ENCODE data around the gene SPRED1.
"Not testable (repeated sequence)": the region's sequence is repeated elsewhere in the genome, so short reads cannot be mapped to it uniquely, and the experiment has no call there.

SPRED1 gene

DNA sequence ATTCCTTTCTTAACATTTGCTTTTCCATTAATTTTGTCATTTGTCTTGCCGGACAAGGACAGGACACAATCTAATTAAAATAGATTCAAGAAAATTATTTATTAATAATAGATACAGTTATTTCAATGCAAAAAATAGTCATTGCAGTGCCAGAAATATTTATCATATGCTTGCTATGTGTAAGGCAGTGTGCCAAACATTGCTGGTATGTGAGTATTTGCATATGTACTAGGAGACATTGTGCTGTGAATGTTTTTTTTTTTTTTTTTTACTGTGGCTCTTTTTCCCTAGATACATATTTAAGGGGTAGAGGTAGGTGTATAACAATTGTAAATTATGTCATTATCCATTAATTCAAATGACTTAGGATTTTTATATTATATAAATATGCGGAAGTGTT lies 23.3 kb downstream of the SPRED1 start:
- H3K27ac ChIP-seq (ENCODE audit: extremely low read depth, low read depth, low read length): no peak overlapping the region
- no peak overlapping the region for H3K4me3 ChIP-seq (ENCODE audit: low read depth, low read length)
- TF ChIP-seq, protein P1, sequence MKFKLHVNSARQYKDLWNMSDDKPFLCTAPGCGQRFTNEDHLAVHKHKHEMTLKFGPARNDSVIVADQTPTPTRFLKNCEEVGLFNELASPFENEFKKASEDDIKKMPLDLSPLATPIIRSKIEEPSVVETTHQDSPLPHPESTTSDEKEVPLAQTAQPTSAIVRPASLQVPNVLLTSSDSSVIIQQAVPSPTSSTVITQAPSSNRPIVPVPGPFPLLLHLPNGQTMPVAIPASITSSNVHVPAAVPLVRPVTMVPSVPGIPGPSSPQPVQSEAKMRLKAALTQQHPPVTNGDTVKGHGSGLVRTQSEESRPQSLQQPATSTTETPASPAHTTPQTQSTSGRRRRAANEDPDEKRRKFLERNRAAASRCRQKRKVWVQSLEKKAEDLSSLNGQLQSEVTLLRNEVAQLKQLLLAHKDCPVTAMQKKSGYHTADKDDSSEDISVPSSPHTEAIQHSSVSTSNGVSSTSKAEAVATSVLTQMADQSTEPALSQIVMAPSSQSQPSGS (tag by site-specific recombination; IDR thresholded peaks at IDR 0.05; ENCODE audit: low read depth): no peak
- TF ChIP-seq ZFP37 (tag by site-specific recombination; IDR thresholded peaks at IDR 0.05) (no peak), GFI1B (tag by site-specific recombination; IDR thresholded peaks at IDR 0.05) (no peak), ZNF211 (tag by site-specific recombination; IDR thresholded peaks at IDR 0.05; ENCODE audit: low read depth) (no peak), ZNF335 (tag by site-specific recombination; conservative IDR thresholded peaks at IDR 0.05) (no peak), ZNF677 (tag by site-specific recombination; IDR thresholded peaks at IDR 0.05) (no peak), ZNF24 (tag by site-specific recombination; IDR thresholded peaks at IDR 0.05) (no peak), GLIS1 (tag by site-specific recombination; IDR thresholded peaks at IDR 0.05) (no peak)
- TF ChIP-seq, protein P2, sequence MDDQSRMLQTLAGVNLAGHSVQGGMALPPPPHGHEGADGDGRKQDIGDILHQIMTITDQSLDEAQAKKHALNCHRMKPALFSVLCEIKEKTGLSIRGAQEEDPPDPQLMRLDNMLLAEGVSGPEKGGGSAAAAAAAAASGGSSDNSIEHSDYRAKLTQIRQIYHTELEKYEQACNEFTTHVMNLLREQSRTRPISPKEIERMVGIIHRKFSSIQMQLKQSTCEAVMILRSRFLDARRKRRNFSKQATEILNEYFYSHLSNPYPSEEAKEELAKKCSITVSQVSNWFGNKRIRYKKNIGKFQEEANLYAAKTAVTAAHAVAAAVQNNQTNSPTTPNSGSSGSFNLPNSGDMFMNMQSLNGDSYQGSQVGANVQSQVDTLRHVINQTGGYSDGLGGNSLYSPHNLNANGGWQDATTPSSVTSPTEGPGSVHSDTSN (CRISPR knock-in tag; IDR thresholded peaks at IDR 0.05): no peak
- TF ChIP-seq, protein P3, sequence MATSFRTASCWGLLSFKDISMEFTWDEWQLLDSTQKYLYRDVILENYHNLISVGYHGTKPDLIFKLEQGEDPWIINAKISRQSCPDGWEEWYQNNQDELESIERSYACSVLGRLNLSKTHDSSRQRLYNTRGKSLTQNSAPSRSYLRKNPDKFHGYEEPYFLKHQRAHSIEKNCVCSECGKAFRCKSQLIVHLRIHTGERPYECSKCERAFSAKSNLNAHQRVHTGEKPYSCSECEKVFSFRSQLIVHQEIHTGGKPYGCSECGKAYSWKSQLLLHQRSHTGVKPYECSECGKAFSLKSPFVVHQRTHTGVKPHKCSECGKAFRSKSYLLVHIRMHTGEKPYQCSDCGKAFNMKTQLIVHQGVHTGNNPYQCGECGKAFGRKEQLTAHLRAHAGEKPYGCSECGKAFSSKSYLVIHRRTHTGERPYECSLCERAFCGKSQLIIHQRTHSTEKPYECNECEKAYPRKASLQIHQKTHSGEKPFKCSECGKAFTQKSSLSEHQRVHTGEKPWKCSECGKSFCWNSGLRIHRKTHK (tag by site-specific recombination; IDR thresholded peaks at IDR 0.05): no peak
- TF ChIP-seq, protein P4, sequence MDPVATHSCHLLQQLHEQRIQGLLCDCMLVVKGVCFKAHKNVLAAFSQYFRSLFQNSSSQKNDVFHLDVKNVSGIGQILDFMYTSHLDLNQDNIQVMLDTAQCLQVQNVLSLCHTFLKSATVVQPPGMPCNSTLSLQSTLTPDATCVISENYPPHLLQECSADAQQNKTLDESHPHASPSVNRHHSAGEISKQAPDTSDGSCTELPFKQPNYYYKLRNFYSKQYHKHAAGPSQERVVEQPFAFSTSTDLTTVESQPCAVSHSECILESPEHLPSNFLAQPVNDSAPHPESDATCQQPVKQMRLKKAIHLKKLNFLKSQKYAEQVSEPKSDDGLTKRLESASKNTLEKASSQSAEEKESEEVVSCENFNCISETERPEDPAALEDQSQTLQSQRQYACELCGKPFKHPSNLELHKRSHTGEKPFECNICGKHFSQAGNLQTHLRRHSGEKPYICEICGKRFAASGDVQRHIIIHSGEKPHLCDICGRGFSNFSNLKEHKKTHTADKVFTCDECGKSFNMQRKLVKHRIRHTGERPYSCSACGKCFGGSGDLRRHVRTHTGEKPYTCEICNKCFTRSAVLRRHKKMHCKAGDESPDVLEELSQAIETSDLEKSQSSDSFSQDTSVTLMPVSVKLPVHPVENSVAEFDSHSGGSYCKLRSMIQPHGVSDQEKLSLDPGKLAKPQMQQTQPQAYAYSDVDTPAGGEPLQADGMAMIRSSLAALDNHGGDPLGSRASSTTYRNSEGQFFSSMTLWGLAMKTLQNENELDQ (tag by site-specific recombination; IDR thresholded peaks at IDR 0.05; ENCODE audit: low read depth): no peak
- TF ChIP-seq, protein P5, sequence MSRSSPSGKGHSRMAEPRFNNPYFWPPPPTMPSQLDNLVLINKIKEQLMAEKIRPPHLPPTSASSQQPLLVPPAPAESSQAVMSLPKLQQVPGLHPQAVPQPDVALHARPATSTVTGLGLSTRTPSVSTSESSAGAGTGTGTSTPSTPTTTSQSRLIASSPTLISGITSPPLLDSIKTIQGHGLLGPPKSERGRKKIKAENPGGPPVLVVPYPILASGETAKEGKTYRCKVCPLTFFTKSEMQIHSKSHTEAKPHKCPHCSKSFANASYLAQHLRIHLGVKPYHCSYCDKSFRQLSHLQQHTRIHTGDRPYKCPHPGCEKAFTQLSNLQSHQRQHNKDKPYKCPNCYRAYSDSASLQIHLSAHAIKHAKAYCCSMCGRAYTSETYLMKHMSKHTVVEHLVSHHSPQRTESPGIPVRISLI (tag by site-specific recombination; IDR thresholded peaks at IDR 0.05): no peak
- CTCF ChIA-PET: no interaction called here
- H3K9me3 ChIP-seq (ENCODE audit: control insufficient read depth, insufficient read depth, low read depth, low read length): no peaks in the 10 kb centered on the region
- no peaks in the 10 kb centered on the region for H3K4me1 ChIP-seq (ENCODE audit: control insufficient read depth, insufficient read depth, low read length)
- H3K36me3 ChIP-seq (ENCODE audit: control insufficient read depth in 2 of 2, insufficient read depth in 1 of 2, low read length in 2 of 2): no peaks in the 10 kb centered on the region
- POLR2A ChIA-PET: no interaction called here

DNA sequence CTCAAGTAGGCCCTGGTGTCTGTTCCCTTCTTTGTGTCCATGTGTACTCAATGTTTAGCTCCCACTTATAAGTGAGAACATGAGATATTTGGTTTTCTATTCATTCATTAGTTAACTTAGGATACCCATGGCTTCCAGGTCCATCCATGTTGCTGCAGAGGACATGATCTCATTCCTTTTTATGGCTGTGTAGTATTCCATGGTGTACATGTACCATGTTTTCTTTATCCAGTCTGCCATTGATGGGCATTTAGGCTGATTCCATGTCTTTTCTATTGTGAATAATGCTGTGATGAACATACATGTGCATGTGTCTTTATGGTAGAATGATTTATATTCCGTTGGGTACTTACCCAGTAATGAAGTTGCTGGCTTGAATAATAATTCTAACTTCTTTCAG lies 24.6 kb downstream of the SPRED1 start:
- CTCF ChIA-PET: interaction anchor here (0.7 kb wide), 1 partner anchor 78 kb away, joined by 3 read pairs; no protein-coding TSS in a partner anchor
- H3K4me1 ChIP-seq (ENCODE audit: control insufficient read depth, insufficient read depth, low read length); H3K27ac ChIP-seq (ENCODE audit: extremely low read depth, low read depth, low read length); H3K9me3 ChIP-seq (ENCODE audit: control insufficient read depth, insufficient read depth, low read depth, low read length); H3K36me3 ChIP-seq (ENCODE audit: control insufficient read depth in 2 of 2, insufficient read depth in 1 of 2, low read length in 2 of 2); POLR2A ChIA-PET; H3K4me3 ChIP-seq (ENCODE audit: low read depth, low read length): not testable (repeated sequence)
- peak; percentile 71; the same call in 1 of the 2 replicates for TF ChIP-seq ZNF146 (tag by site-specific recombination; IDR thresholded peaks at IDR 0.05)

DNA sequence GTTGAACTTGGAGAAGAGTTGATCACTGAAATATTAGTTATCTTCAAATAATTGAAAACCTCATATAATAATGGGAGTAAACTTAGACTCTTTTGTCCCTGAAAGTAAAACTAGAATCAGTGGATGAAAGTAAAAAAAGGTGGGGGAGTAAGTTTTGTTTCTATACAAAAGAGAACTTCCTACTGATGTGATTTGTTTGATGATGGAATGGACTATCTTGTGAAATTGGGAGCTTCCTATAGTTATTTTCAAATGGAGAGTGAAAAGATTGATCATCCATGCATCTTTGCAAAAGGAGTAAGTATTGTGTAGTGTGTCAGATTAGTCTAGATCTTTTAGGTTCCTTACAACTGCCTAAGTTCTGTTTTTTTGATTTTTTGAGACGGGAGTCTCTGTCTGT lies 28.4 kb downstream of the SPRED1 start:
- POLR2A ChIA-PET: interaction anchor here (1.1 kb wide), 1 partner anchor 30 kb away, joined by 7 read pairs; no protein-coding TSS in a partner anchor
- Histone ChIP-seq H3K9me3 (ENCODE audit: control insufficient read depth, insufficient read depth, low read depth, low read length) (no peaks in the 10 kb centered on the region), H3K4me1 (ENCODE audit: control insufficient read depth, insufficient read depth, low read length) (no peaks in the 10 kb centered on the region)

More for the DNA sequence above, 28.4 kb downstream of the SPRED1 start:
- CTCF ChIA-PET: no interaction called here
- Histone ChIP-seq H3K4me3 (ENCODE audit: low read depth, low read length) (no peak overlapping the region), H3K27ac (ENCODE audit: extremely low read depth, low read depth, low read length) (no peak overlapping the region), H3K36me3 (ENCODE audit: control insufficient read depth in 2 of 2, insufficient read depth in 1 of 2, low read length in 2 of 2) (no peaks in the 10 kb centered on the region)
- TF ChIP-seq ZNF341 (tag by site-specific recombination; IDR thresholded peaks at IDR 0.05; ENCODE audit: low read depth) (no peak), YY1 (tag by site-specific recombination; IDR thresholded peaks at IDR 0.05) (no peak), GLIS2 (tag by site-specific recombination; IDR thresholded peaks at IDR 0.05) (no peak), HOXD13 (CRISPR knock-in tag; IDR thresholded peaks at IDR 0.05; ENCODE audit: borderline replicate concordance) (no peak), ZBTB20 (tag by site-specific recombination; IDR thresholded peaks at IDR 0.05) (no peak), MEIS1 (CRISPR knock-in tag; IDR thresholded peaks at IDR 0.05; ENCODE audit: borderline replicate concordance) (no peak), ZNF585B (tag by site-specific recombination; IDR thresholded peaks at IDR 0.05) (no peak), ZNF549 (tag by site-specific recombination; IDR thresholded peaks at IDR 0.05) (no peak), SCRT2 (tag by site-specific recombination; IDR thresholded peaks at IDR 0.05) (no peak), ZNF521 (tag by site-specific recombination; IDR thresholded peaks at IDR 0.05) (no peak), ZNF664 (tag by site-specific recombination; IDR thresholded peaks at IDR 0.05) (no peak)
- TF ChIP-seq, protein P6, sequence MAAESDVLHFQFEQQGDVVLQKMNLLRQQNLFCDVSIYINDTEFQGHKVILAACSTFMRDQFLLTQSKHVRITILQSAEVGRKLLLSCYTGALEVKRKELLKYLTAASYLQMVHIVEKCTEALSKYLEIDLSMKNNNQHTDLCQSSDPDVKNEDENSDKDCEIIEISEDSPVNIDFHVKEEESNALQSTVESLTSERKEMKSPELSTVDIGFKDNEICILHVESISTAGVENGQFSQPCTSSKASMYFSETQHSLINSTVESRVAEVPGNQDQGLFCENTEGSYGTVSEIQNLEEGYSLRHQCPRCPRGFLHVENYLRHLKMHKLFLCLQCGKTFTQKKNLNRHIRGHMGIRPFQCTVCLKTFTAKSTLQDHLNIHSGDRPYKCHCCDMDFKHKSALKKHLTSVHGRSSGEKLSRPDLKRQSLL (tag by site-specific recombination; IDR thresholded peaks at IDR 0.05): no peak
